Measurements from ENCODE around the gene KCNK1.
A peak's percentile ranks its signal among the peaks of the same experiment; 100 is the strongest.
"Not testable (repeated sequence)": the region's sequence is repeated elsewhere in the genome, so short reads cannot be mapped to it uniquely, and the experiment has no call there.

The KCNK1 gene

GRCh38 chr1:233670363-233670762 is 56.5 kb downstream of the KCNK1 start:
- DNase-seq, result not testable (repeated sequence)

DNA sequence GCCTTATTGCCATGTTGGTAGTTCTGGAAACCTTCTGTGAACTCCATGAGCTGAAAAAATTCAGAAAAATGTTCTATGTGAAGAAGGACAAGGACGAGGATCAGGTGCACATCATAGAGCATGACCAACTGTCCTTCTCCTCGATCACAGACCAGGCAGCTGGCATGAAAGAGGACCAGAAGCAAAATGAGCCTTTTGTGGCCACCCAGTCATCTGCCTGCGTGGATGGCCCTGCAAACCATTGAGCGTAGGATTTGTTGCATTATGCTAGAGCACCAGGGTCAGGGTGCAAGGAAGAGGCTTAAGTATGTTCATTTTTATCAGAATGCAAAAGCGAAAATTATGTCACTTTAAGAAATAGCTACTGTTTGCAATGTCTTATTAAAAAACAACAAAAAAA is 57.4 kb downstream of the KCNK1 start:
- DNase-seq, result no peak

DNA sequence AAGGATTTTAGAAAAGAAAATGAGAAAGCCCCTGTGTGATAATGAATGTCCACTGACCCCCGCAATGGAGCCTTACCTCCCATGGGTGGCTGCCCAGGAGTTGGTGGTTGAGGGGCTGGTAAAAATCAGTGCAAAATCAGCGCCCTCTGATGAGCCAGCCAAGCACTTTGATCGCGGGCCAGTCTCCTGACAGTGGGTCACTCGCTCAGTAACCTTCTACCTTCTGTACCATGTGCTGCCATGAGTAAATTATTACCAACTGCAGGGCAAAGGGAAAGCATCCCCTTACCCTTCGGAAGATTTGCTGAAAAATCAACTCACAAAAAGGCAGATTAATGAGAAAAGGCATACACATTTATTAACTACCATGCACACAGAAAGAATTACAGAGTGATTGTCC is 58.8 kb downstream of the KCNK1 start:
- DNase-seq, result no peak

DNA sequence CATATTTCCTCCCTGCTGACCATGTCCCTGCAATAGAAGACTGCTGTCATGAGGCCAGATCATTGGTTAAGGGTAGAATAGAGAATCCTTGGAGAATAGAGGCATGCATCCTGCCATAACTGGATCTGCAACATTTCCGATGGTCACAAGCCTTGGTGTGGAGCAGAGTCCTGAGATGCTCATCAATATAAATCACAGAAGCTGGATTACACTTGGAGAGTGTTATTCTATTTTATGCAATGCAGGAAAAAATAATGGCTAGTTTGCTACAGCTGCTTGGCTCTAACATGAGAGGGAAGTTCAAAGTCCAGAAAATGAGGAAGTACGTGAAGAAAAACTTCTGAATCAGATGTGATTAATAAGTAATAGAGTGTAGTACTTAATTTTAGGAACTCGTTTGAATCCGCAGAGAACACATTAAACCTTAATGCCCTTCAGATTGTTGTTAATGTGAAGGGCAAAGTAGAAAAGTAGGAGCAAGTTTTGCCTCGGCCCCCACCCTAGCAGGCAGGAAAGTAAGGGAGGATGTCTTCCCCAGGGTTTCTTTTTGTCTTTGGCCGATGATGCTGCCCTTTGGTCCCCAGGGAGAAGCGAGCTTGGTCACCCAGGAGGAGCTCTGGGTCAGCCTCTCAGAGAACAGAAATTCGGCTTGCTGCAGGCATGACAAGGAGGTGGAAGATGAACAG is 59.5 kb downstream of the KCNK1 start:
- DNase-seq, result no peak

- DNase-seq, result no peak
Observed at GRCh38 chr1:233673947-233674431, 60.1 kb downstream of the KCNK1 start.

DNA sequence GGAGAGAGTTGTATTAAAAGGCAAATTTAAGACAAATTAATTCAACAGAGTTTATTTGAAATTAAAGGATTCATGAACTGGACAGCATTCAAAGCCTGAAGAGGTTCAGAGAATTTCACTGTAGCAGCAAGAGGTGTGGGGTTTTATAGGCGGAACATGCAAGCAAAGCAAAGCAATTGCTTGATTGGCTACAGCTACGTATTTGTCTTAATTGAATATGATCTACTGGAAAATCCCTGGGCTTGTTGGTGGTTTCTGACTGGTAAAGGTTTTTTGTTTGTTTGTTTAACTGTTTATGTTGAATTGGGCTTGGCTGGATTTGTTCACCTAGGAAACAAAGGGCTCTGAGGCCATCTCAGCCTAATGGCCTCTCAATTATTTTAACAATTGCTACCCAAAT is 61.5 kb downstream of the KCNK1 start:
- DNase-seq, result no peak

GRCh38 chr1:233675893-233676292 is 62.0 kb downstream of the KCNK1 start:
- peak; percentile 35 for DNase-seq

- no peak for DNase-seq
Observed at GRCh38 chr1:233677690-233678354, 63.9 kb downstream of the KCNK1 start.

DNA sequence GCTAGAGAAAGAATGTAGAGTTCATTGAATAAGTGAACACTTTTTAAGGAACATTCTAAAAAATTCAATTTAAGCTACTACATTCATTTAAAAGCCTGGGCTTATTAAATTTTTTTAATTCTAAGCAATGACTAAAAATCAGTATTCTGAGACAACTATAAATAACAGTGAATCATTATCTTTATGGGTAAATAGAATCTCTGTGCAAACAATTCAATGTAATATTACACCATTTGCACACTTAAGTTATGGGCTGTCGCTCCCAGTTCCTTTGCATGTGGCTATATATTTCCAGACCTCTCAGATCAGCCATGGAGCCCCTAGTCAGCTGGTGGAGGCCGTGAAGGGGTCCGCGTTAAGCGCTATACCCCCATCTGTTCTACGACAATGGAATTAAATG is 65.1 kb downstream of the KCNK1 start:
- DNase-seq, result no peak

DNA sequence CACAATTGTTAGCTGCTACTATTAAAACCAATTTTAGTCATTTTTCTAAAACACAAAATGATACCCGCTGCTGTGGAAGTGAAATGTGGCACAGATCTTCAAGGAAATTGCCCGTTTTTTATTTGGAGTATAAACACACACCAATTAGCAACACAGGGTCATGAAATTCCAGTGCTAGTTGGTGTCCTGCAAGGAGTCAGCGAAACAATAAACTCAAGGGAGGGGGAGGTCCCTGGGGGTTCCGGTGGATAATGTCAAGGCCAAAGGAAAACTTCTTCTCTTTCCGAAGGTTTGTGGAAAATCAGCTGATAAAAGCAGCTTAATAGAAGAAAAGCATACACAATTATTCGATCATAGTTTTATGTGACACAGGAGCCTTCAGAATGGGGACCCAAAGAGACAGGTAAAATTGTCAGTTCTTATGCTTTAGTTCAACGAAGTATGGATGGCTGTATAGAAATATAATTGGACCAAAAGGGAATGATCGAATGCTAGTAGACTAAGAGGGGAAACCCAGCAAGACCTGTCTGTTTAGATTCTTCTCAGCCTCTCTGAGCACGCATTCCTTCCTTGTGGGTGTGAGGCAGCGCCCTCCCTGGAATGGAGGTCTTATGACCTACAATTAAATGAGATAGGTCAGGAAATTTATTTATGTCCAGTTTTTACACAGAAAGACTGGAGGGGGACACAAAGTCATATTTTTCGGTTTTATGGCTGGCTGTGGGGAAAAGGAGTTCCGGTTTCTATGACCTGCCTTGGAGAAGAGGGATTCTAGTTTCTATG is 65.9 kb downstream of the KCNK1 start:
- no peak for DNase-seq

GRCh38 chr1:233681285-233681684 is 67.4 kb downstream of the KCNK1 start:
- DNase-seq, result no peak

DNA sequence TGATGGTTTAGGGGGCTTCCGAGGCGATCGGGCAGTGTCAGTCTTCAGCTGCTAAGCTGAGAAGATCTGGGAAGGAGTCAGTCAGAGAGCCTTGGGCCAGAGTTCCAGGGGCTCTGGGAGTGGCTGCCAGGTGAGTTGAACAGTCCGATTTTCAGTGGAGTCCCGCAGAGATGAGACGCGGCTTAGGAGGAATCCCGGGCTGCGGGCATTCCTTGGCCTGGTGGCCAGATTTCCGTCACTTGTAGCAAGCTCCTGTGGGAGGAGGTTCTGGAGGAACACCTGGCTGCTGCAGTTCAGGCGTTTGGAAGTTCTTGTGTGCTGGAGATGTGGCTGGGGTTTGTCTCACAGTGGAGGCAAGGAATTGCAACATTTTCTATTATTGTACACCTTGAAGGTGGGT is 72.7 kb downstream of the KCNK1 start:
- DNase-seq, result not testable (repeated sequence)

- DNase-seq, result no peak
Observed at GRCh38 chr1:233689017-233689747, 75.3 kb downstream of the KCNK1 start.

- no peak for DNase-seq
Observed at GRCh38 chr1:233689748-233690254, 75.9 kb downstream of the KCNK1 start.

- no peak for DNase-seq
Observed at GRCh38 chr1:233695901-233696300, 82.0 kb downstream of the KCNK1 start.

- DNase-seq, result no peak
Observed at GRCh38 chr1:233700338-233700737, 86.4 kb downstream of the KCNK1 start.

DNA sequence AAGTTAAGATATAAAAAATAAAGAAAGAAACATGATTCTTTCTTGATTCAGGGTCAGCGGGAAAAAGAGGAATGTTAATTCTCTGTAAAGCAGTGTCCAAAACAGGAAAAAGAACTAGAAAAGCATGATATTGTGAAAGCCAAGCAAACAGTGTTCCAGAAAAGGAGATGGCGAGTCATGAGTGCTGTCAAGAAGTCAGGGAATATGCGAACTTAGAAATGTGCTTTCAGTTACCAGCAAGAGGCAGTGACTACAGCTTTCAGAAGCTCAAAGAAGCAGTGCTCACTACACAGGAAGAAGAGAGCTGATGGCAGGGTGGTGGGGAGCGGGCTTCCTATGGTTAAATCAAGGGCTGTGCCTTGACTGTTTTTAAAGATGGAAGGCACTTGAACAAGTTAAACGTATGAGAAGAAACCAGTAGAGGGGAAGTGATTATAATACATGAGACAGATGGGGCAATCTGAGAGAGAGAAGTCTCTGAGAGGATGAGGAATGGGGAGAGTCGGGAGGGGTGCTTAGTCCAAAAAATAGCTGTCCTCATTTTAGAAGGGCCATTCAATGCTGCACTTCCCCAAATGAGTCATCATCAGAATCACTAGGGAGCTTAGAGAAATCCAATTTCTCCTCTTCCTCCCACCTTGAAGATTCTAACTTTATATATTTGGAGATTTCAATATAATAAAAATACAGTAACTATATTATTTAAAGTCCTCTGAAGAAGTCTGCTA is 90.4 kb downstream of the KCNK1 start:
- DNase-seq, result no peak

- no peak for DNase-seq
Observed at GRCh38 chr1:233704898-233705723, 91.2 kb downstream of the KCNK1 start.

- DNase-seq, result peak; percentile 79
Observed at GRCh38 chr1:233707153-233707879, 93.4 kb downstream of the KCNK1 start.

Data from RPMI8226 (cell line).